Head of caudate nucleus (tissue), 42 donors: ENCODE data around the gene EFNA4.

ENCODE experiments used
- DNase-seq, 42 donors: peaks; one replicate each; pipeline versions ENCODE4 v3.0.0 to v3.0.0-alpha.2; 2020 to 2021; ENCODE audit warnings: mixed read lengths in 7 of 42
- intact Hi-C: fragments of 100-400 bp; cut with DNase I; formaldehyde crosslinking; loops from one replicate; pipeline ENCODE4 v1.15.0; 2022

Gene EFNA4

GRCh38 chr1:155030243-155030795, 33.2 kb upstream of the EFNA4 start:
- peak in 29 of 42 donors; percentile 25 to 85 (median 59) for DNase-seq
- intact Hi-C loops: no loop called here

- intact Hi-C loops: no loop called here
- DNase-seq: no peak
Measured at GRCh38 chr1:155030899-155031298, 32.6 kb upstream of the EFNA4 start.

GRCh38 chr1:155032886-155033285, 30.7 kb upstream of the EFNA4 start:
- intact Hi-C loops: no loop called here
- no peak for DNase-seq

- intact Hi-C loops: no loop called here
- DNase-seq: no peak
Measured at GRCh38 chr1:155033524-155033923, 30.0 kb upstream of the EFNA4 start, which contains the start of the genes DCST1 and DCST2. TSS of gene DCST1 (plus strand) at chr1:155033824. CDS start at chr1:155034037, 213 bp downstream. TSS of gene DCST2 (minus strand) at chr1:155033781. CDS start at chr1:155033701, 80 bp downstream.

GRCh38 chr1:155034318-155035208, 29.0 kb upstream of the EFNA4 start:
- intact Hi-C loops: no loop called here
- DNase-seq: no peak

GRCh38 chr1:155035936-155036335, 27.6 kb upstream of the EFNA4 start:
- DNase-seq: no peak
- intact Hi-C loops: no loop called here

GRCh38 chr1:155037043-155037442, 26.5 kb upstream of the EFNA4 start:
- DNase-seq: no peak
- intact Hi-C loops: no loop called here

GRCh38 chr1:155037851-155038441, 25.6 kb upstream of the EFNA4 start:
- DNase-seq: no peak
- intact Hi-C loops: no loop called here

- intact Hi-C loops: no loop called here
Measured at GRCh38 chr1:155038602-155039307, 24.8 kb upstream of the EFNA4 start.

GRCh38 chr1:155039308-155039669, 24.3 kb upstream of the EFNA4 start:
- no peak for DNase-seq
- intact Hi-C loops: no loop called here

More at GRCh38 chr1:155038602-155039307, 24.8 kb upstream of the EFNA4 start:
- DNase-seq: no peak

- intact Hi-C loops: no loop called here
- no peak for DNase-seq
Measured at GRCh38 chr1:155040358-155041093, 23.0 kb upstream of the EFNA4 start.

- no peak for DNase-seq
- intact Hi-C loops: no loop called here
Measured at GRCh38 chr1:155042789-155043188, 20.8 kb upstream of the EFNA4 start.

GRCh38 chr1:155043301-155043702, 20.2 kb upstream of the EFNA4 start:
- intact Hi-C loops: no loop called here
- DNase-seq: no peak

- intact Hi-C loops: no loop called here
- DNase-seq: no peak
Measured at GRCh38 chr1:155043793-155044192, 19.7 kb upstream of the EFNA4 start.

GRCh38 chr1:155044365-155044764, 19.2 kb upstream of the EFNA4 start:
- intact Hi-C loops: no loop called here
- no peak for DNase-seq

- peak; percentile 63 to 93 (median 83) for DNase-seq
- intact Hi-C loops: loop anchor here (1.0 kb wide), 1 partner anchor 39 kb away; no protein-coding TSS in a partner anchor
Measured at GRCh38 chr1:155044812-155045657, 18.5 kb upstream of the EFNA4 start.

- intact Hi-C loops: no loop called here
- DNase-seq: no peak
Measured at GRCh38 chr1:155048449-155049334, 14.8 kb upstream of the EFNA4 start.
